GM19397 (cell line): Measurements from ENCODE around the gene FAM187B.
"Not testable (repeated sequence)": the region's sequence is repeated elsewhere in the genome, so short reads cannot be mapped to it uniquely, and the experiment has no call there.

Experiments used
- ATAC-seq: cut with Tn5 transposase; IDR thresholded peaks from one replicate; pipeline ENCODE4 v1.9.1; 2021; ENCODE audit warnings: mild to moderate bottlenecking, moderate library complexity; ENCODE audit not compliant: unreplicated experiment

The FAM187B gene

GRCh38 chr19:35236638-35237400 is 8.3 kb upstream of the FAM187B start:
- no peak for ATAC-seq

GRCh38 chr19:35232912-35233311 is 4.4 kb upstream of the FAM187B start:
- no peak for ATAC-seq

GRCh38 chr19:35231956-35232645 is 3.6 kb upstream of the FAM187B start:
- no peak for ATAC-seq

- ATAC-seq = no peak
Measured at GRCh38 chr19:35229601-35230000, 1.1 kb upstream of the FAM187B start.

GRCh38 chr19:35226748-35227147 is 1.8 kb downstream of the FAM187B start:
- no peak for ATAC-seq

GRCh38 chr19:35225951-35226350 is 2.6 kb downstream of the FAM187B start:
- ATAC-seq = no peak

- no peak for ATAC-seq
Measured at GRCh38 chr19:35224681-35225571, 3.6 kb downstream of the FAM187B start.

GRCh38 chr19:35223862-35224505 is 4.6 kb downstream of the FAM187B start:
- ATAC-seq = no peak

GRCh38 chr19:35223084-35223790 is 5.3 kb downstream of the FAM187B start:
- no peak for ATAC-seq

GRCh38 chr19:35222373-35223015 is 6.0 kb downstream of the FAM187B start:
- ATAC-seq = no peak

- ATAC-seq = not testable (repeated sequence)
Measured at GRCh38 chr19:35220973-35221590, 7.5 kb downstream of the FAM187B start.

GRCh38 chr19:35220315-35220921 is 8.1 kb downstream of the FAM187B start:
- ATAC-seq = no peak

GRCh38 chr19:35219008-35219407 is 9.5 kb downstream of the FAM187B start:
- no peak for ATAC-seq

GRCh38 chr19:35217649-35217990 is 10.9 kb downstream of the FAM187B start:
- ATAC-seq = no peak

GRCh38 chr19:35216833-35217648 is 11.5 kb downstream of the FAM187B start:
- no peak for ATAC-seq

- no peak for ATAC-seq
Measured at GRCh38 chr19:35216016-35216832, 12.3 kb downstream of the FAM187B start.

- ATAC-seq = no peak
Measured at GRCh38 chr19:35214766-35215422, 13.6 kb downstream of the FAM187B start.
